GM18499 (cell line): Measurements from ENCODE around the gene KCNJ9.
"Not testable (repeated sequence)": the region's sequence is repeated elsewhere in the genome, so short reads cannot be mapped to it uniquely, and the experiment has no call there.

ENCODE experiments used
- ATAC-seq: cut with Tn5 transposase; IDR thresholded peaks from one replicate; pipeline ENCODE4 v1.9.1; 2021; ENCODE audit warnings: moderate number of reproducible peaks; ENCODE audit not compliant: insufficient read depth, unreplicated experiment

Gene KCNJ9

DNA sequence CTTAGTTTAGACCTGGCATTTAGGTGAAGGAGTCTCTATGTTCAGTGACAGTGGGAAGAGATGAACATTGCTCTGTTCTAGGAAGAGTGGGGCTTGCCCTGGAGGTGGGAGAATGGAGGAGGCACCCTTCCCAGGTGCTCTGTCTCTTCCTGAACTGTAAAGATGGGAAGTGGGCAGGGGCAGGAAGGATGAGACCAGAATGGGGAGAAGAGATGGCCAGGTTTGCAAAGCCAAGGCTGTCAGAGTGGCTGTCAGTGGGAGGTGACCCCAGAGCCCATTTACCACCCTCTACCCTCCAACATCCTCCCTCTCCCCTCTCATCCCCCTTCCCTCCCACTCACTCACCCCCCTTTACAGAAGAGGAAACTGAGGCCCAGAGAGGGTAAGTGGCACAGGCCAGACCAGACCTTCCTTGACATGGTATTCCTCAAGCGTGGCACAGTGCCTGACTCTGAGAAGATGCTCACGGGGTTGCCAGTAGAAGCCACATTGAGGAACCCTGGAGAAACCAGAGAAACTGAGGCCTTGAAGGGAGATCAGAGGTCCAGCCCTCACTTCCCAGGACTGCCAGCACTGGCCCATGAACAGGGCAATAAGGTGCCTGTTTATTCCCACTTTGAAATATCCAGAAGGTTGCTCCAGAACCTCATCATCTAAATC, 18.5 kb downstream of the KCNJ9 start:
- ATAC-seq: no peak

DNA sequence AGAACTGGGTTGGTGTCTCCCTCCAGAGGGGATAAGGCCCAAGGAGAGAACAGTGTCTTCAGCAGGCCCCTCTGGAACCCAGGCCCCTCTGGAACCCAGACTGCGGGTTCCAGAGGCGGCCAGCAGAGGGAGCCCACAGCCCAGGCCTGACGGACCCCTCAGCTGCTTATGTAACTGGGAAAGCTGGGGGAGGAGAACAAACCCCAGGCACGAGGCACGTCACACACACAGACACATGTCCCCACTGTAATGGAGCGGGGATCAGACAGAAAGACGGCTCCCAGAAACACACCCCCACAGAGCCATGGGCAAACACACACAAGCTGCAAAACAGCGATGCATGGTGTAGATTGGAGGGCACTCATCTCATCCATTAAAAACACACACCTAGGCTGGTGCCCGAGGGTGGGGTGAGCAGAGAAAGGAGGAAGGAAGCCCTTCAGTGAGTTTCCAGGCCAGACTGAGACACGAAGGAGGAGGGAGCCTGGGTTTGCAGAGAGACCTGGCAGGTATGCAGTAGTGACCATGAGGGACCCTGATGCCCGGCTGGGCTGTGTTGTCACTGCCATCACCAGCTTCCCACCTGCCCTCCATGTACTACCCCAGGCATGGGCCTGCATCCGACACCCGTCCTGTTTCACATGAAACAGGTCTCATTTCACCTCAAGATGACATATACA, 19.8 kb downstream of the KCNJ9 start:
- ATAC-seq: no peak

DNA sequence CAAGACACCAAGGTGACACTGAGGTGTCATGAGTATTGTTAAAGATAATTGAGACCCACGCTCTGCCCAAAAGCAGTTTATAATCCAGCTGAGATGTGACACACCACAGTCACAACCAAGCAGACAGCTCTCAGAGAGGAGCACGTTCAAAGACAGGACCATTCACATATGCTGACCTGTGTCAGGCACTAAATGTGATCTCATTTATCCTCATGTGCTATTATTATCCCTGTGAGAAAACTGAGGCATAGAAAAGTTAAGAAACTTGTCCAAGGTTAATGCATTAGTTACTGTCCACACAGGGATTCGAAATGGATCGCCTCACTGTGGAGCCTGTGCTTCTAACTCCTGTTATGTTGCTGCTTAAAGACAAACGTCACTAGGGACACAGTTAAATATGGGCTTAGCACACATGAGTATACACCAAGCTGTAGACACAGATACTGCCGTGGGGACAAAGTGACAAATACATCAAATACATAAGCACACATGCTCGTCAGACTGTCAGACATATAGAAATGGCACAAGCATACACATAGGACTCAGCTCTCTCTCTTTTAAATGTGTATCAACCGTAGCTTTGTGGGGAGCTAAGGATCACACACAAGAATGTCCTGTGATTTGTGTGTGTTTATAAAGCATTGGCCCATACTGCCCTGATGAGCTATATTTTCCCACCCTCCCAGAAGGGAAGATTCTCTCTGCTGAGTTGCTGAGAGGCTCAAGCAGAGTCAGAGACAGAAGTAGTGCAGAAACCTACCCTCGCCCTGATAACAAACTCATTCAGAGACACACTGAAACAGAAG, 20.6 kb downstream of the KCNJ9 start:
- ATAC-seq: no peak

DNA sequence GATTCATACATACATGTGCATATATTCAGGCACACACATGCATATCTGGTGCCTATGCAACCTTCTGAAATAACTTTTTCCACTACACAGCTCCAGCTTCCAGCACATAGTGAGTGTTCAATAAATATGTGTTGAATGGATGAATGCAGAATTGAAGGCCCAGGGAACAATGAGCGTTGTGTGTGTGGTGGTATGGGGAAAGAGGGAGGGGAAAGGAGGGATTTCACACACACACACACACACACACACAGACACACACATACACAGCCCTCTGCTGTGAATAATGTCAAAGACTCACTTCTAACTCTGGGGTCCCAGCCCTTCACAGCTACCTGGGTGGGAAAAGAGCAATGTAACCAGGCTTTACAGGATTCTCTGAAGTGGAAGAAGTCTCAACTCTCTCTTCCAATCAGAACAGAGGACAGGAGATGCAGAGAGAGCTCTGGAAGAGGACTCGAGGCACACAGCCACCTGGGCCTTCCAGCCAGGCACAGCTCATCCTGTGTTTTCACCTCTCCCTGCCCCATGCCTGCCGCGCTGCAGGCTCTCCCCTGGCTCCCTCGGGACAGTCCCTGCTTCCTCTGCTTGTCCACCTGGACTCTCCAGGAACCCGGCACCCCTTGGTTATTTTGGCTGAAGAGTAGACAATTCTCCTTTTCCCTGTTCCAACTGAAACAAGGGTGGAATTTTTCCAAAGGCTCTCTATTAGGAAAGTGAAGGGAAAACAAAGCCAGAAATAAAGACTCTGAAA, 22.5 kb downstream of the KCNJ9 start:
- no peak for ATAC-seq

DNA sequence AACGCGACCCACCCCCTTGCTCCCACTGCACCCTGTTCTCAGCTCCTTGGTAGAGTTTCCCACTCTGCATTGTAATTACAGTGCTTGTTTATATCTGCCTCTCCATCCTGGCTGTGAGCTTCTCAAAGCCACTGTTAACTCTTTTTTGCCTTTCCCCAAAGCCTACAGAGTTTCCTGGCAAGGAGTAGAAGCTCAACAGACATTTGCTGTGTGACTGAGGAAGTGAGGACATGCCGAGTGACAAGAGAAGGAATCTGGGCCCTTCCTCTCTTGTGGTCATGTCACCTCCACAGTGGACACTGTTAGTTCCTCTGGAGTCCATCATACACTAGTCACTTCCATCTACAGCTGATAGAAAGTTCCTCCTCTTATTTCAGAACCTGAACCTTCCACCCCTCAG, 23.1 kb downstream of the KCNJ9 start:
- ATAC-seq: no peak

DNA sequence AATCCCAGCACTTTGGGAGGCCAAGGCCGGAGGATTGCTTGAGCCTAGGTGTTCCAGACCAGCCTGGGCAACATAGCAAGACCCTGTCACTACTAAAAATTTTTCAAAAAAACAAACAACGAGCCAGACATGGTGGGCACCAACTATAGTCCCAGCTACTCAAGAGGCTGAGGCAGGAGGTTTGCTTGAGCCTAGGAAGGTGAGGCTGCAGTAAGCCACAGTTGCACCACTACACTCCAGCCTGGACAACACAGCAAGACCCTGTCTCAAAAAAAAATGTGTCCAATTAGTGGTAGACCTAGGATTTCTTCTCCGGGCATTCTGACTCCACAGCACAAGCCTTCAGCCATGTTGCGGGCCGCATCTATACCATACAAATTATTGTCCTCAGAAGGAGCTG, 23.8 kb downstream of the KCNJ9 start:
- no peak for ATAC-seq

DNA sequence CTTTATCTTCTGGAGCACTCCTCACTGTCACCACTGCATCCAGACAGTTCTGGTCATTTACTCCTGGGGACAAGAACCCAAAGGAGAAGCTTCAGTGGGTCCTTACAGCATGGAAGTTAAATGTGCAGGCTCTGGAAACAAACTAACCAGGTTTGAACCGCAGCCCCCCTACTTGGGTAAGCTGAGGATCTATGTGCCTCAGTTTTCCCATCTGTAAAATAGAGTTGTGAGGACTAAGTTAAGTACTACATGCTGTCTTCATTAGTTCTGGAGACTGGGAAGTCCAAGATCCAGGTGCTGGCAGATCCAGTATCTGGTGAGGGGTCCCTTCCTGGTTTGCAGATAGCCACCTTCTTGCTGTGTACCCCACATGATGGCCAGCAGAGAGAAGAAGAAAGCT, 26.2 kb downstream of the KCNJ9 start:
- no peak for ATAC-seq

DNA sequence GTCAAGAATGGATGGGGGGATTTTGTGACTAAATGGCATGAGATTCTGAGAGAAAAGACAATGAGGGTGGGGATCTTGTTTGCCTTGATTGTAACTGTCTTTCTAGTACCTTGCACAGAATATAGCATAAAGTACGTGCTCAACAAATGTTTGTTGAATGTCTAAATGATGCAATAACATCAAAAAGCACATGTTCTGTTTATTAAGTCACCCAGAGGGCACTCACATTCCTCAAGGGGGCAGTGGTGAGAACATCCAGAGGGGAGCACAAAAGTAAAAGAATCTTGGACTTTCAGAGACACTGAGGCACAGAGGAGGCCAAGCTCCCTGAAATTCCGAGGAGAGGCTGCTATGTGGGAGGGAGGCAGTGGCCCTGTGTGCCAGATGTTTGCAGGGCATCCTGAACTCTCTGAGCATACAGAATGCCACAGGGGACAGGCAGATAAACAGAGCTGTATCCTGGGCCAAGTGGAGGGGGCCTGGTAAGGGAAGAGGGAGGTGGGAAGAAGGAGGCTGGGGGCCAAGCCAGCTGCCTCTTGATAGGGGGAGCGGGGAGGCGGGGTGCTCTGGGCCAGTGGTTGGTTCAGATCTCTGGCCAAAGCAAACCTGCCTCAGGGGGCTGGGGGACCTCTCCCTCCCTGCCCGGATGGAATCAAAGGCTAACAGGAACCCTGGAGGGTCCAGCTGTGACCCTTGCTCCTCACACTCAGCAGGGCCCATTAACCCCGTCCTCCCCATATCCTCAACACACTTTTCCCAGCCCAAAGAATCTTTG, 27.7 kb downstream of the KCNJ9 start:
- ATAC-seq: no peak

DNA sequence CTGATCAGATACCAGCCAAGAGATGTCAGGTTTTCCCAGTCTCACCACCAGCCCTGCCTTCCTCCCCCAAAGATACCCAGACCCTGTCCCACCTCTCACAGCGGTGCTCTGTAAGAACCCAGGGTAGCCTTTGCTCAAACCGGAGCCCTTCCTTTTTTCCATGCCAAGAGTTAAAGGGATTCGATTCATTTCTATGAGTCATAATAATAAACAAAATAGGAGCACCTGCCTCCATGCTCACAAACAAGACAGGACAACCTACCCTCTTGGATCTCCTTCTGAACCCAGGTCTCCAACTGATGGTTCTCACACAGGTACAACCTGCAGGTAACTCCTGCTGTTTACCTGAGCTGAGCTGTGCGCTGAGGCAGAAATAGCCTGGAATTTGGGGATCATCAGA, 28.3 kb downstream of the KCNJ9 start:
- ATAC-seq: no peak

DNA sequence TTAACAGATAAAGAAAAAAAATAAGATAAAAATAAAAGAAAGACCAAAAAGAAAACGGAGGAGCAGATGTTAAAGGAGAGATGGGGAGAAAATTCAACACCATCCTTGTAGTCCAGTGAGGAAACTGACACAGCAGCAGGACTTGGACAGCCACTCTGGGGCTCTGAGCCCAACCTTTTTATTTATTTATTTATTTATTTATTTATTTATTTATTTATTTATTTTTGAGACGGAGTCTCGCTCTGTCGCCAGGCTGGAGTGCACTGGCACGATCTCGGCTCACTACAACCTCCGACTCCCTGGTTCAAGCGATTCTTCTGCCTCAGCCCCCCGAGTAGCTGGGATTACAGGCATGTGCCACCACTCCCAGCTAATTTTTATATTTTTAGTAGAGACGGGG, 30.1 kb downstream of the KCNJ9 start:
- not testable (repeated sequence) for ATAC-seq

DNA sequence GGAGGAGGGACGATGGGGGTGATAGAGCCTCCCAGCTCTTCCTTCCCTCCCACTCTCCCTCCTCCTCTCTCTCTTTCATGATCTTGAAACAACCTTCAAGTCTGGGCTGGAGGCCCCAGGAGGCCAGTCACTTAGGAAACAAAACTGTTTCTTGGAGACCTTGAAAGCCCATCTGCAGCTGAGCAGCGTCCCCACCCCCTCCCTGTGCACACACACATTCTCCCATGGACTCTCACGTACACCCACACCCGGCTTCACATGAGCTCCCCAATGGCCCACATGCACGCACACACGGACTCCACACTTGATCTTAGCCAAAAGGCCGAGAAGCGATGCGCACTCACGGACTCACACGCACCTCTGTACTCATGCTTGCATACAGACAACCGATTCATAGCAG, 31.0 kb downstream of the KCNJ9 start:
- ATAC-seq: no peak

DNA sequence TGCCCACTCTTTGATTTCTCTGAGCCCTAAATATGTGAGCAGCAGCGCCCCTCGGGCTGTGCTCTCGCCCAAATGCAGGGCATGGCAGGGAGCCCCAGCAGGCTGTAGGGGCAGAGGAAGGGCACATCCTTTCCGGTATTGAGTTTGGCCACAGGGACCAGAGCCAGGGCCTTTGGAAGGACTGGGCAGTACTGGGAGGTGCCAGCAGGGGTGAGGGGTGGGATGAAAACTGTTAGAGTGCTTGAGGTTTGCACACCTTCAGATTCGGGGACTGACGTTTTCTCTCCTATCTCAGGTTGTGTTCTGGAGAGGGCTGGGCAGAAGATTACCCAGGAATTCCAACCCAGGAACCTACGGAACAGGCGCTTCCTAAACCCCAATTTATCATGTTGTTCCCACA, 32.1 kb downstream of the KCNJ9 start:
- no peak for ATAC-seq

DNA sequence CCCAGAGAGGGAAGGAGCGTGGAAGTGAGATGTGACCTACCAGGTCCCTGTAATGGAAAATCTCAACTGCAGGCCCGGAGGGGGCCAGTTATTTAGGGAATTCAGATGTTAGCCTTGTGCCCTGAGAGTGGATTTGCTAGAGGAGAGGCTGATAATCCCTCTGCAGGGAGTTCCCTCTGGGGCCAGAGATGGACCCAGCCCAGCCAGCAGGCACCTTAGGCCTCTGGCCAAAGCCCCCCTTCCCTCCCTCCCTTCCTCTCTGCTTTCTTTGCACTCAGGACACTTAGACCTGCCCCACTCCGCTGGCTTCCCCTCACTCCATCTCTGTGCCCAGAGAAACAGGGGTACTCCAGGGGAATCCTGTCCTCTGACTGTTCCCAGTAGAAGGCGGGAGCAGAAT, 32.7 kb downstream of the KCNJ9 start:
- no peak for ATAC-seq

DNA sequence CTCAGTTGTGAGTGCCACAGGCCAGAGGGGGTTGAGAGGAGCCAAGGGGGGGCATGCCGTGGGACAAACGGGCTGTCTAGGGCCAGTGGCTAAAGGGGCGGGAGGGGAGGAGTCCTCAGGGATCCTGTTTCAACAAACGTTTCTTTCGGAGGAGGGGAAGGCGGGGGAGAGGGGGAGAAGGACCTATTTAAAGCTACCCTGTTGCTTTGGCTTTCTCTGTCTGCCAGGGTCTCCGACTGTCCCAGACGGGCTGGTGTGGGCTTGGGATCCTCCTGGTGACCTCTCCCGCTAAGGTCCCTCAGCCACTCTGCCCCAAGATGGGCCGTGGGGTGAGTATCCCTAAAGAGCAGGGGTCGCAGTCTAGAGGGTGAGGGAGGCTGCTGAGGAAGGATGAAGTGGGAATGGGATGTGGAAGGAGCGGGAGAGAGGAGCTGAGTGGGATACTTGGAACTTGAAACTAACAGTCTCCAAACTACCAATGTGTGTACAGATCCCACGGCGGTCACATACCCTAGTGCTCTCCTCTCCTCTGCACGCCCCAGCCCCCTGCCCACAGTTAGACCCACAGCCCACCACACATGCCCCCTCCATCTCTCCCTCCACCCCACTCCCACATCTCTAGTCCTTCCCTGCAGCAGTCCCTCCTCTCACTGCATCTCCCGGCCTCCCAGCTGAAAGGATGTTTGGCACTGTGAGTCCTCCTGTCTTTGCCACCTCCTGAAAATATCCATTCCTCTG, 34.4 kb downstream of the KCNJ9 start, which contains the start of gene ATP1A2:
Gene ATP1A2, plus strand, starts transcription at position 215 of the 738 bp plus-strand sequence. Its CDS starts 103 bp downstream, at position 318.
- ATAC-seq: no peak

DNA sequence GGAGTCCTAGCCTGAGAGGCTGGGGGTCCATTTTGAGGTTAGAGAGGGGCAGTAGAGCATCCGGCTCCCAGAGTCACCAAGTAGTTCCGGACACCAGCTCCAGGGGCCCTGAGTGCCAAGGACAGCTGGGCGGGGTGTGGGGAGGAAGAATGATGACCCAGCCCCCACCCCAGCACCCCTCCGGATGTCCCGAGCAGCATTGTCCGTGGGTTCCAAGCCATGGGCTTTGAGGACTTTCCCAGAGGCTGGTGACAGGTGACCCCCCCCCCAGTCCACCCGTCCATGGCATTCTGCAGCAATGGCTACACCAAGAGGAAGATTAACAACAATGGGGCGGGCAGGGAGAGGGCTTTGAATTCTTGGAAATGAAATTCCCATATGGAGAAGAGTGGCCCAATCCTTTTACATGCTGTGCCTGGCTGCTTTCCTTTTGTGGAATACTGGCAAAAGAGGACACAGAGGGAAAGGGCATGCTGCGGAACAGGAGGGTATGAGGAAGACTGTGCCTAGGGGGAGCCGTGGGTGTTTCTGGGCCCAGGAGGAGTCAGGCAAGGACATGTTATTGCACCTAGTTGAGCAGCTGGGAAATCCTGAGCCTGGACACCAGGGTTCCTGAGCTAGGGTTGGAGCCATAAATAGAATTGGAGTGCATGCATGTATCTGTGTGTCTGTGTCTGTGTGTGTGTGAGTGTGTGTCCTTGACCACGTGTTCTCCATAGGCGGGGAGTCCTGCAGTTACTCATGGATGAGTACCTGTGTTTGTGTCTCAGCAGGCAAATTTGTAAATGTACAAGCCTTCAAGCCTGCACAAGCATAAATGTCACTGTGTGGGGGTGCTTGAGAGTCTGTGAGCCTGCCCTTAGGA, 35.2 kb downstream of the KCNJ9 start:
- ATAC-seq: no peak

DNA sequence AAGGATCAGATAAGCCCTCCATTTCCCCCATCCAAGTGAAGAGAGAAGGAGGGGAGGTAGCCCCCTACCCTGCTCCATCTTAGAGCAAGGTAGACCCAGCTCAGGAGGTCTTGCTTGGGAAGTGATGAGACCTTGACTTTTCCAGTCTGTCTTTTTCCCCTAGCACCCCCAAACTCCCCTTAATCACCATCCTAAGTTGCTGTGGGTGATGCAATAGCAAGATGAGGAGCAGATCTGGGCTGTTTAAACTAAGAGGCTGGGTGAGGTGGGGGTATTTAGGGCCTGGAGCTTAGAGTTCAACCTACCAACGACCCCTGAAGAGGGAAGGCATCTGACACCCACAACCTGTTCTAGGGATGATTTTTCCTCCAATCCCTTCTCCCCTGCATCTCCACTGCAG, 36.0 kb downstream of the KCNJ9 start:
- no peak for ATAC-seq

DNA sequence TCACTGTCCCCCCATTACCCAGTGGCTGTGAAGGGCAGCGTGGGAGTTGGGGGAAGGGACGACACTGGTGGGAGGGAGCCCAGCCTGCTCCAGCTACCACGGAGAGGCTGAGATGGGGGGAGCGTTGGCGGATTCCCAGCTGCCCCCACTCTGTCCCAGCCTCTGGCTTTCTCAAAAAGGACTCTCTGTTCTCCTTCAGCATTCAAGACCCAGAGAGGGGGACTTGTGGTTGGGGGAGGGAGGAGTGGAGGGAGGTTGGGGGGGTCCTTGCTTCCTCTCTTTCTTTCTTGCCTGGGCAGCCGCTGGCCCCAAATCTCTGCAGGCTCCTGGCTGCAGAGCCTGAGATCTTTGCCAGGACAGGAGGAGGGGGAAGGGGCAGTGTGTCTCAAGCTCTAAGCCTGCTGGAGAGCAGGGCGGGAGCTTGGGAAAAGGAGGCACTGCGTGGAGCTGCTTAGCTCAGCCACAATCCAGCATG, 36.4 kb downstream of the KCNJ9 start:
- ATAC-seq: no peak

DNA sequence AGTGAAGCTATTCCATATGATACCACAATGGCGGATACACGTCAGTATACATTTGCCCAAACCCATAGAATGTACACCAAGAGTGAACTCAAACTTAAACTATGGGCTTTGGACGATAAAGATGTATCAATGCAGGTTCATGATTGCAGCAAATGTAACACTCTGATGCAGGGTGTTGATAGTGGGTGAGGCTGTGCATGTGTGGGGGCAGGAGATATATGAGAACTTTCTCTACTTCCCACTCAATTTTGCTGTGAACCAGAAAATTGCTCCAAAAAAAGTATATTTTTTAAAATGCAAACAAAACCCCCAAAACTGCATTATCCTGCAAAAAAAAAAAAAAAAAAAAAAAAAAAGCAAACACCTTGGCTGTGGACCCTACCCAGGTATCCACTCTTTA, 37.6 kb downstream of the KCNJ9 start:
- ATAC-seq: no peak
